Mucosa of descending colon (tissue), 3 donors: ENCODE data around the gene BANK1. TPM values are rescaled to one million over a fixed set of nuclear protein-coding genes. Genes with fewer than 3 reads are reported as not detected.

Experiments used
- ATAC-seq: fragments of 200-7000 bp; cut with Tn5 transposase; one replicate; pipeline ENCODE4 v1.9.1; 2020; ENCODE audit warnings: mild to moderate bottlenecking, moderate library complexity
- DNase-seq, 3 donors: peaks; one replicate each; pipeline ENCODE4 v3.0.0-alpha.2; 2020
- H3K36me3 ChIP-seq: fragments of 200-600 bp; one replicate; pipeline ENCODE4 v1.8.0; 2021; ENCODE audit warnings: low read depth, mild to moderate bottlenecking
- H3K4me1 ChIP-seq: fragments of 200-600 bp; one replicate; pipeline ENCODE4 v1.8.0; 2021; ENCODE audit warnings: low read depth, mild to moderate bottlenecking
- H3K4me3 ChIP-seq: fragments of 200-600 bp; one replicate; pipeline ENCODE4 v1.8.0; 2021; ENCODE audit warnings: mild to moderate bottlenecking
- H3K9me3 ChIP-seq: fragments of 200-600 bp; one replicate; pipeline ENCODE4 v1.8.0; 2021; ENCODE audit warnings: mild to moderate bottlenecking
- intact Hi-C, 2 donors: fragments of 100-400 bp; cut with DNase I in 1 of 2; cut with micrococcal nuclease in 1 of 2; formaldehyde crosslinking; loops; one replicate each; pipeline versions ENCODE4 v1.11.0 to v1.11.1; 2022; cut with DNase I, micrococcal nuclease
- total RNA-seq, 3 donors: library from RNA; stranded (reverse); fragmentation: NEBNext Ultra II Directional in 2 of 3; extraction: Animal tissue kit (Norgen Biotek cat#: 25700) in 2 of 3; gene quantifications; one replicate each; pipeline versions ENCODE4 v1.2.1 to v1.2.4, GENCODE V29; 2021 to 2023
- TF ChIP-seq, protein P1 (sequence below): fragments of 200-600 bp; IDR thresholded peaks from one replicate; pipeline ENCODE4 v1.8.0; 2022; ENCODE audit warnings: antibody characterized with exemption, mild to moderate bottlenecking
- donor health status: DM: no; HTN: no; CAD: no; lungs with moderate emphysema.
- donor health status: DM: no; HTN: no; CAD: no.
- donor health status: DM: no; HTN: yes; CAD: no.

Gene BANK1
- total RNA-seq, 3 donors from 2014 or later: 0.73 to 1.1 (median 0.78) TPM

- TF ChIP-seq, protein P1, sequence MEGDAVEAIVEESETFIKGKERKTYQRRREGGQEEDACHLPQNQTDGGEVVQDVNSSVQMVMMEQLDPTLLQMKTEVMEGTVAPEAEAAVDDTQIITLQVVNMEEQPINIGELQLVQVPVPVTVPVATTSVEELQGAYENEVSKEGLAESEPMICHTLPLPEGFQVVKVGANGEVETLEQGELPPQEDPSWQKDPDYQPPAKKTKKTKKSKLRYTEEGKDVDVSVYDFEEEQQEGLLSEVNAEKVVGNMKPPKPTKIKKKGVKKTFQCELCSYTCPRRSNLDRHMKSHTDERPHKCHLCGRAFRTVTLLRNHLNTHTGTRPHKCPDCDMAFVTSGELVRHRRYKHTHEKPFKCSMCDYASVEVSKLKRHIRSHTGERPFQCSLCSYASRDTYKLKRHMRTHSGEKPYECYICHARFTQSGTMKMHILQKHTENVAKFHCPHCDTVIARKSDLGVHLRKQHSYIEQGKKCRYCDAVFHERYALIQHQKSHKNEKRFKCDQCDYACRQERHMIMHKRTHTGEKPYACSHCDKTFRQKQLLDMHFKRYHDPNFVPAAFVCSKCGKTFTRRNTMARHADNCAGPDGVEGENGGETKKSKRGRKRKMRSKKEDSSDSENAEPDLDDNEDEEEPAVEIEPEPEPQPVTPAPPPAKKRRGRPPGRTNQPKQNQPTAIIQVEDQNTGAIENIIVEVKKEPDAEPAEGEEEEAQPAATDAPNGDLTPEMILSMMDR: no peak
- intact Hi-C loops: no loop called here
- Histone ChIP-seq H3K4me1 (no peaks in the 10 kb centered on the region), H3K4me3 (no peak overlapping the region), H3K36me3 (no peaks in the 10 kb centered on the region), H3K9me3 (no peaks in the 10 kb centered on the region)
- DNase-seq: no peak
- no peak for ATAC-seq
Observed at GRCh38 chr4:101956068-101956825, 165.7 kb downstream of the BANK1 start.

DNA sequence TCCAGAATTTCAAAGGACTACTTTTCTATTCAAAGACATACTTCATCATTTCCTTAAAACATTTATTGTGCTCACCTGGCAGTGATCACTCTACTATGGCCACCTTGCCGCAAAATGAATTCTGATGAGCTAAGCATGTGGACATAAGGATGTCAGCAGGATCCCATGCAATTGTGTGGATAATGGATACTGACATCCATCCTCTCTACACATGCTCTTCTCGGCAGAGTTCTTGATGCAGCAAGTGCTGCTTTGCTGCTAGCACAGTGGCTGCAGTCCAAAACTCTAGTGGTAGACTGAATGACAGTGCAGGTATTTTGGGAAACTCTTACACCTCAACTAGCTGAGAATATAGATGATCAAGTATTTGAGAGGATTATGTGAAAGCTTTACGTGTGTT, 168.0 kb downstream of the BANK1 start:
- no peak overlapping the region for H3K4me3 ChIP-seq
- ATAC-seq: no peak
- no peaks in the 10 kb centered on the region for H3K9me3 ChIP-seq
- intact Hi-C loops: no loop called here
- H3K36me3 ChIP-seq: no peaks in the 10 kb centered on the region
- no peak for DNase-seq
- TF ChIP-seq, protein P1: no peak
- H3K4me1 ChIP-seq: no peaks in the 10 kb centered on the region

DNA sequence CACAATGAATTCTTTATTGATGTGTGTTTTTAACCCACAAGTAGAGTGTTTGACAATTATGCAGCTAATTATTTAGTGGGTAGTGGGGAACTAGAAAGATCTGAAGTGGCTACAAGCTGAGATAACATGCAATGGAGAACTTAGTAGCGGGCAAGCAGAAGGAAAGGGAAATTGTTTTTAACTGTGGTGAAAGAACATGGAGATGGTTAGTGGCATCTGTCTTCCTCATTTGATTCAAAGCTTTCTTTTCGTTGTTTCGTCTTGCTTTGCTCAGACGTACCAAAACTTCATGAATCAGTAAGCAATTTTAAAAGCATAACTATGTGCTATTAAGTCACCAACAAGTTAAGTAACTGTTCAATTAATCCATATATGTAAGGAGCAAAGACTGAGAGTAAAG, 169.9 kb downstream of the BANK1 start:
- intact Hi-C loops: no loop called here
- no peaks in the 10 kb centered on the region for H3K4me1 ChIP-seq
- no peak overlapping the region for H3K4me3 ChIP-seq
- H3K9me3 ChIP-seq: no peaks in the 10 kb centered on the region
- H3K36me3 ChIP-seq: no peaks in the 10 kb centered on the region
- ATAC-seq (no peak), DNase-seq (no peak)
- TF ChIP-seq, protein P1: no peak

DNA sequence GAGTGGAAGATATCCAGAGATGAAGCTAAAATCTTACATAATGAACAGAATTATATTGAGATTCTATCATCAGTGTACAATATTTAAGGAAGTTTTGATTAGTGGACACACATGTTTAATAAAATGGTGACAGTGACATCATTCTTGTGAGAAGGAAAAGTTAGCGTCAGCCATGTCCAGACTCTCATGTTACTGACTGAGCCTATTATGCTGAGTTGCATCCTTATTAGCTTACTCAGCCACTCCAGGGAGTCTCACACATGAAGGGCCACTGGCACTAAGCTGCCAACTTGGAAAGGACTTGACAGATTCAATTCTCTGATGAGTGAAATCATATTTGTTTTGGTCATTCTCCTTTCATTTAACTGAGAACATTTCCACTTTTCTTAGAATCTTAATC, 170.6 kb downstream of the BANK1 start:
- DNase-seq (no peak), ATAC-seq (no peak)
- Histone ChIP-seq H3K36me3 (no peaks in the 10 kb centered on the region), H3K9me3 (no peaks in the 10 kb centered on the region), H3K4me1 (no peaks in the 10 kb centered on the region), H3K4me3 (no peak overlapping the region)
- TF ChIP-seq, protein P1: no peak
- intact Hi-C loops: no loop called here

DNA sequence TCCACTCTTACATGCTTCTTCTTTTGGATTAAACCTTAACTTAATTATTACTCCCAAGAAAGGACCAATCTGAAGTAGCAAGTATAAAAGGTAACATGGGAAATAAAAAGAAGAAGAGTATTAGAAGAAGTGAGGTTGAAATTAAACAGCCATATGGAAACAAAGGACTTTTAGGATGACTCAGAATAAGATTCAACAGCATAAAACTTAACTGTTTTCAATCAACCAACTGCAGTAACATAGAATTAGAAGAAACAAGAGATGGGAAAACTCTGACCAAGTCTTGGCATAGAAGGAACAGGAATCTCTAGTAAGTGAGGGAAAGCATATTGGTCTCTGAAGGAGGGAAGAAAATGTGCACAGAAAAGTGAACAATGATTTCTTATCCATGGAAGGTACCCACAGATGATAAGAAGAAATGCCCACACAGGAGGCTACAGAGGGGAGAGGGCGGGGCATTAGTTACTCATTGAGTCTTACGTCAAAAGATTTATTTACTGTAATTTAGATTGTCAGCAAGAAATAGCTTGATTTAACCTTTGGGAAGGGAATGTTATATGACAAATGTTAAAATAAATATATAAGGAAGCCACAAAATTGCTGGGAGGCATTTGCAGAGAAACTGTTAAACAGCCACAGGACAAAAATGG, 177.3 kb downstream of the BANK1 start:
- TF ChIP-seq, protein P1: no peak
- no peaks in the 10 kb centered on the region for H3K36me3 ChIP-seq
- ATAC-seq: no peak
- intact Hi-C loops: no loop called here
- no peak overlapping the region for H3K4me3 ChIP-seq
- no peaks in the 10 kb centered on the region for H3K9me3 ChIP-seq
- no peak for DNase-seq
- H3K4me1 ChIP-seq: no peaks in the 10 kb centered on the region
